UCSD-AML1 (cell line): Measurements from ENCODE around the gene SNX33.
"Not testable (repeated sequence)": the region's sequence is repeated elsewhere in the genome, so short reads cannot be mapped to it uniquely, and the experiment has no call there.

ENCODE experiments used
- DNase-seq: peaks from one replicate; lab custom pipeline; 2025; ENCODE audit not compliant: unreplicated experiment; lab: John Stamatoyannopoulos, UW

SNX33 gene

GRCh38 chr15:75699517-75699916, 51.8 kb downstream of the SNX33 start:
- peak; percentile 35 for DNase-seq

- peak; percentile 48 for DNase-seq
Observed at GRCh38 chr15:75699961-75700874, 52.5 kb downstream of the SNX33 start.

DNA sequence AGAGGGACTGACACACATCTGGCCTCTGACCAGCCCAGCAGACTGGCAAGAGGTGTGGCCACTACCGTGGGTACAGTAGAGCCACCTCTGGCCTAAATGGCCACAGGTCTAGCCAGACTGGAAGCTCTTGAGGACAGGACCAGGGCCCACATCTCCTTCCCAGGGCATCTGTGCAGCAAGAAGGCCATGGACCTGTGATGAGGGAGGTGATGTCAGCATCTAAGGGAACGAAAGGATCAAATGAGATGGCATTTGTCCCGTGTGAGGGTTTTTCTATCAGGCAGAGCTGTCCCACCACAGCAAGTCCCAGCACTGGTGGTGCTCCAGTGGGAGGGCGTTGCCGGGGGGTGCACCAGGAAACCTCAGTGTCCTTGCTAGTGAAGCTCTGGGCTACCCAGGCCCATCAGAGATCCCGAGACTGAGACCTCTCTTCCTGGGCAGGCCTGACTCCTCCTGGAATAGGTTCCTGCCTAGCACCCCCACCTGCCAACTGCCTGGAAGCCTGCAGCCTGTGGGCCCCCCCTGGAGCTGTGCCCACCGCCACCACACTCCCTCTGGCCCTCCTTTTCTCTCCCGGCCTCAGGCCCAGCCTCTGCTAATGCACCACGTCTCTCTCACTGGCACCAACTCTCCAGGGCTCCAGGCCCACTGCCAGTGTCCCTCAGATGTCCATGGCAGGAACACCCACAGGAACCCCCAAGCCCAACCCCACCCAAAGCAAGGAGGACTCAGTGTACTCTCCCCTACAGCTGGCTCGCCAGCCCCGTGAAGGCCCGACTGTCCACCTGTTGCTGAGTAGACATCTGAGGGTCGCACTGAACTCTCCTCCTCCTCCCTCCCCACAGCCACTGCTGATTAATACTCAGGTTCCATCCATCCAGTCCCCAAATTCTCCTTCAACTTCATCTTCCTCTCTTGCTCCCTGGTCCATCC, 53.6 kb downstream of the SNX33 start:
- DNase-seq: not testable (repeated sequence)

DNA sequence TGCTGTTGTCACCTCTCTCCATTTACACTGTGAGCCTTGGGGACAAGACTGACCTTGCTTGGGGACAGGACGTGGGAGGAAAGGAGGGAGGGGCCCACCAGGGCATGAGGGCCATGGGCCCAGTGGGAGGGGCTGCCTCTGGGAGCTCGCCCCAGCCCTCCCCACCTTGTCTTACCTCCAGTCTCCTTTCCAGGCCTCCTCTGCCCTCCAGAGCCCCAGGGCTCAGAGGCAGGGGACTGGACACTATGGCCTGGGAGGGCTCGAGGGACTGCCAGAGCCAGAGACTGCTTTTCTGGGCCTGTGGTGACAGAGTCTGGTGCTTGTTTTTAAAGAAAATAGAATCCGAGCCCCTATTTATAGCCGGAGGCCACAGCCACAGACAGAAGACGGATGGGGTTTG, 54.7 kb downstream of the SNX33 start:
- no peak for DNase-seq

- not testable (repeated sequence) for DNase-seq
Observed at GRCh38 chr15:75703440-75704262, 55.9 kb downstream of the SNX33 start.

DNA sequence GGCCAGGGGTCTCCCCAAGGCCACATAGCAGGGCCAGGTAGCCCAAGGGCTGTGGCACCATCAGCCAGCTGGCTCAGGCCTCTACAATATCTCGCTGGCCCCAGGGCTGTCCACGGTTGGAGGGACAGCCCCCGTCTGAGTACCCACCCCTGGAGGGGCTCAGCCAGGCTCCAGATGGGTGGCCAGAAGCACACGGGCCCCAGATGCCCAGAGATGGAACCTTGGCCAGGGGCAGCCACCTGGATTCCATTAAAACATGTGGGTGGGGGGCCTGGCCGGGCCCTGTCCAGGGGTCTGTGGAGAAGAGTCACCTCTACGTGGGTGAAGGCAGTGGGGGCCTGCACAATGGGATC, 56.5 kb downstream of the SNX33 start:
- no peak for DNase-seq

- DNase-seq: no peak
Observed at GRCh38 chr15:75704618-75705017, 56.9 kb downstream of the SNX33 start.

DNA sequence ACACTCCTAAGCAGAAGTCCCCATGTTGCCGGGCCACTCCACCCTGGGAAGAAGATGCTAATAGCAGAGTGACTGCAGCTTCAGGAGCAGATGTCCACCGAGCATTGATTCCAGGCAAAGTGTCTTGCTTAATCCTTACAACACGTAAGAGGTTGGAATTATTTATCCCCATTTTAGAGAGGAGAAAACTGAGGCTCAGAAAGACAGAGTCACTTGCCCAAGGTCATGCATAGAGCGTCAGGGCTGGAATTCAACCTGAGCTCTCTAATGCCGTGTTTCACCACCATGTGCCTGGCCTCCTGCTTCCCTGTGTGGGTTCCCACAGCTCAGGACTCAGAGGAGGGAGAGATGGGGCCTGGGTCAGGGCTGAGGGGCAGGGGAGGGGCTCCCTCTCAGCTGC, 57.7 kb downstream of the SNX33 start:
- not testable (repeated sequence) for DNase-seq

- no peak for DNase-seq
Observed at GRCh38 chr15:75705854-75706681, 58.4 kb downstream of the SNX33 start.

- no peak for DNase-seq
Observed at GRCh38 chr15:75706682-75706954, 58.9 kb downstream of the SNX33 start.

- not testable (repeated sequence) for DNase-seq
Observed at GRCh38 chr15:75709458-75709857, 61.7 kb downstream of the SNX33 start.

- not testable (repeated sequence) for DNase-seq
Observed at GRCh38 chr15:75710874-75711273, 63.2 kb downstream of the SNX33 start.

DNA sequence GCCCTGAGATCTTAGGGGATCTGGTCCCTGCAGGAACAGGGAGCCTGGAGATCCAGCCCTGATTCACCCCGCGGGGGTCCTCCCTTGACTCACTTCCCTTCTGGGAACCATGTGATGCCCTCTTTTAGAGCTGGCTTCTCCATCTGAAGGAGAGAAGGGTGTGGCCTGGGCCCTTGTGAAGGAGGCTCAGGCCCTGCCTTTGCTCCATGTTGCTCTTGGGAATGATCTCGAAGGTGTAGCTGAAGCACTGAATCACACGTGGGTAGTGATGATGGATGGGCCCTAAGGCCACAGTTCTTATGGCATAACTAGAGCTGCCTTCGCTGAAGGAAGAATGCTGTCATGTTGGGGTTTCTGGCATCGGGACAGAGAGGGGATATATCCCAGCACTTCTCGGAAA, 63.8 kb downstream of the SNX33 start:
- DNase-seq: not testable (repeated sequence)
